Heart left ventricle (tissue), 13 donors: ENCODE results near the gene MAMDC4.

Source experiments
- POLR2A ChIP-seq, 2 donors: fragments of 450-650 bp; IDR thresholded peaks; one replicate each; pipeline ENCODE4 v1.6.1; 2017; ENCODE audit warnings: antibody characterized with exemption in 2 of 2, mild to moderate bottlenecking in 2 of 2, moderate library complexity in 2 of 2
- TF ChIP-seq, protein P1 (sequence below), 12 donors: fragments of 200-600 bp; sonication (generic) in 4 of 12; IDR thresholded peaks; one replicate each; pipeline versions ENCODE4 v1.5.0 to v1.8.0; 2018 to 2022; ENCODE audit warnings: antibody characterized with exemption in 12 of 12, mild to moderate bottlenecking in 5 of 12
- donor health status: ischemic (EF 13 %, LVEDD 7.1; RV severe dilation, severe dysfunction).
- donor health status: DM: no; HTN: yes; CAD: no.
- donor health status: DM: no; HTN: no; CAD: no.
- donor health status: ischemic (EF 25% LVEDD 6.9; RV normal size, moderate dysfunction).
- donor health status: ischemic (EF 25% LVEDD 5.7; RV mildly dilated, moderate dysfunction).
- donor health status: ischemic (EF 35%, LVEDD 5.7; RV mildly dilated, moderate dysfunction).
- donor health status: nonischemic (EF 11% LVEDD 7.7; RV severe dilation, severe dysfunction).
- donor health status: DM: yes; HTN: yes; CAD: no.
- donor health status: PGD.
- donor health status: ischemic (EF 29% LVEDD 5.4; RV normal size, mild dysfunction).
- donor health status: nonischemic (EF 23%, LVEDD 6.1; RV moderate dilation, normal function).

DNA sequence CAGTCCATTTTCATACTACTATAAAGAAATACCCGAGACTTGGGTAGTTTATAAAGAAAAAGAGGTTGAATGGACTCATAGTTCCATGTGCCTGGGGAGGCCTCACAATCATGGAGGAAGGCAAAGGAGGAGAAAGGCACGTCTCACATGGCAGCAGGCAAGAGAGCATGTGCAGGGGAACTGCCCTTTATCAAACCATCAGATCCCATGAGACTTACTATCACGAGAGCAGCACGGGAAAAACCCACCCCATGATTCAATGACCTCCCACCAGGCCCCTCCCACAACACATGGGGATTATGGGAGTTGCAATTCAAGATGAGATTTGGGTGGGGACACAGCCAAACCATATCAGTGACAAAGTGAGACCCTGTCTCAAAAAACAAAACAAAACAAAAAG is 54.1 kb downstream of the MAMDC4 start:
- TF ChIP-seq, protein P1, sequence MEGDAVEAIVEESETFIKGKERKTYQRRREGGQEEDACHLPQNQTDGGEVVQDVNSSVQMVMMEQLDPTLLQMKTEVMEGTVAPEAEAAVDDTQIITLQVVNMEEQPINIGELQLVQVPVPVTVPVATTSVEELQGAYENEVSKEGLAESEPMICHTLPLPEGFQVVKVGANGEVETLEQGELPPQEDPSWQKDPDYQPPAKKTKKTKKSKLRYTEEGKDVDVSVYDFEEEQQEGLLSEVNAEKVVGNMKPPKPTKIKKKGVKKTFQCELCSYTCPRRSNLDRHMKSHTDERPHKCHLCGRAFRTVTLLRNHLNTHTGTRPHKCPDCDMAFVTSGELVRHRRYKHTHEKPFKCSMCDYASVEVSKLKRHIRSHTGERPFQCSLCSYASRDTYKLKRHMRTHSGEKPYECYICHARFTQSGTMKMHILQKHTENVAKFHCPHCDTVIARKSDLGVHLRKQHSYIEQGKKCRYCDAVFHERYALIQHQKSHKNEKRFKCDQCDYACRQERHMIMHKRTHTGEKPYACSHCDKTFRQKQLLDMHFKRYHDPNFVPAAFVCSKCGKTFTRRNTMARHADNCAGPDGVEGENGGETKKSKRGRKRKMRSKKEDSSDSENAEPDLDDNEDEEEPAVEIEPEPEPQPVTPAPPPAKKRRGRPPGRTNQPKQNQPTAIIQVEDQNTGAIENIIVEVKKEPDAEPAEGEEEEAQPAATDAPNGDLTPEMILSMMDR (IDR thresholded peaks at IDR 0.05) = no peak
- TF ChIP-seq POLR2A (IDR thresholded peaks at IDR 0.05) = no peak
